K562 (cell line): ENCODE results near the gene LY6G6F. TPM values are rescaled to one million over a fixed set of nuclear protein-coding genes. Genes with fewer than 3 reads are reported as not detected.

ENCODE experiments used
- ATF1 ChIP-seq, 2 experiments: fragments of 450-650 bp in 1 of 2; IDR thresholded peaks; 2 replicates each; pipeline ENCODE4 v1.6.1; 2016; ENCODE audit warnings: missing compliant biosample characterization in 1 of 2, missing genetic modification characterization in 1 of 2
- BRD4 ChIP-seq: fragments of 200-600 bp; sonication (generic); IDR thresholded peaks from 2 replicates; pipeline ENCODE4 v1.6.1; 2017; ENCODE audit warnings: inconsistent platforms
- CREM ChIP-seq: IDR thresholded peaks from 2 replicates; pipeline ENCODE4 v1.6.1; 2014; ENCODE audit warnings: antibody characterized with exemption, low read depth
- ETS2 ChIP-seq: IDR thresholded peaks from 2 replicates; pipeline ENCODE4 v1.6.1; 2016; ENCODE audit warnings: borderline replicate concordance, missing genetic modification characterization, mild to moderate bottlenecking, moderate library complexity, missing compliant biosample characterization; ENCODE audit not compliant: poor library complexity, severe bottlenecking
- ETV1 ChIP-seq: fragments of 450-650 bp; conservative IDR thresholded peaks from 2 replicates; pipeline ENCODE4 v1.6.1; 2016; ENCODE audit warnings: missing genetic modification characterization, control low read depth, low read depth, missing compliant biosample characterization
- ETV5 ChIP-seq: sonication (generic); formaldehyde crosslinking; IDR thresholded peaks from 2 replicates; pipeline ENCODE4 v1.4.0; 2020; ENCODE audit warnings: low read depth, mild to moderate bottlenecking, missing genetic modification reagents
- FOXJ2 ChIP-seq: fragments of 200-800 bp; sonication (Bioruptor generic); IDR thresholded peaks from 2 replicates; pipeline ENCODE4 v1.6.1; 2016; ENCODE audit warnings: missing genetic modification characterization, missing compliant biosample characterization
- GATA2 ChIP-seq: sonication (generic); formaldehyde crosslinking; IDR thresholded peaks from 2 replicates; pipeline ENCODE4 v1.4.0; 2020; ENCODE audit warnings: mild to moderate bottlenecking, missing genetic modification reagents
- HOXB6 ChIP-seq: fragments of 250-450 bp; sonication (Bioruptor Pico); IDR thresholded peaks from 2 replicates; pipeline ENCODE4 v1.5.1; 2022; ENCODE audit warnings: mild to moderate bottlenecking, borderline replicate concordance
- JUNB ChIP-seq: fragments of 450-650 bp; formaldehyde crosslinking; conservative IDR thresholded peaks from 2 replicates; pipeline ENCODE4 v1.4.0; 2020; ENCODE audit warnings: mild to moderate bottlenecking
- MCM7 ChIP-seq, 2 experiments: fragments of 450-650 bp; IDR thresholded peaks; 2 replicates each; pipeline ENCODE4 v1.6.1; 2016 to 2018
- MEIS2 ChIP-seq: fragments of 450-650 bp; IDR thresholded peaks from 2 replicates; pipeline ENCODE4 v1.6.1; 2014; ENCODE audit warnings: mild to moderate bottlenecking; ENCODE audit not compliant: partially characterized antibody
- PPARD ChIP-seq: fragments of 250-450 bp; sonication (Bioruptor Pico); IDR thresholded peaks from 2 replicates; pipeline ENCODE4 v1.8.0; 2022; ENCODE audit warnings: inconsistent platforms, mild to moderate bottlenecking, moderate library complexity
- RB1 ChIP-seq: fragments of 450-650 bp; IDR thresholded peaks from 2 replicates; pipeline ENCODE4 v1.6.1; 2017; ENCODE audit warnings: low read depth, mild to moderate bottlenecking
- SMAD3 ChIP-seq: fragments of 450-650 bp; formaldehyde crosslinking; conservative IDR thresholded peaks from 2 replicates; pipeline ENCODE4 v1.4.0; 2020; ENCODE audit warnings: mild to moderate bottlenecking
- SMAD4 ChIP-seq: fragments of 250-450 bp; sonication (Bioruptor Pico); conservative IDR thresholded peaks from 2 replicates; pipeline ENCODE4 v1.8.0; 2021; ENCODE audit warnings: inconsistent platforms, mild to moderate bottlenecking, moderate library complexity
- SNRNP70 ChIP-seq: fragments of 200-400 bp; formaldehyde crosslinking; optimal IDR thresholded peaks from 2 replicates; pipeline ENCODE3; 2017; ENCODE audit warnings: low read depth, low read length
- ZC3H11A ChIP-seq: IDR thresholded peaks from 2 replicates; pipeline ENCODE4 v1.6.1; 2012; ENCODE audit warnings: low read depth, low read length, improper control_type of control experiment
- ZFP30 ChIP-seq: fragments of 250-450 bp; sonication (Bioruptor Pico); IDR thresholded peaks from 2 replicates; pipeline ENCODE4 v1.8.0; 2022; ENCODE audit warnings: moderate library complexity, mild to moderate bottlenecking, inconsistent platforms, borderline replicate concordance
- ZFP36 ChIP-seq: fragments of 150-350 bp; IDR thresholded peaks from 2 replicates; pipeline ENCODE4 v1.6.1; 2018; ENCODE audit warnings: low read length, low read depth; ENCODE audit not compliant: partially characterized antibody
- ZFPM2 ChIP-seq: fragments of 250-450 bp; sonication (Bioruptor Pico); IDR thresholded peaks from 2 replicates; pipeline ENCODE4 v1.5.1; 2022; ENCODE audit warnings: mild to moderate bottlenecking
- ZNF232 ChIP-seq: sonication (generic); formaldehyde crosslinking; IDR thresholded peaks from 2 replicates; pipeline ENCODE4 v1.8.0; 2022; ENCODE audit warnings: mild to moderate bottlenecking, missing genetic modification reagents
- ZNF408 ChIP-seq: fragments of 250-450 bp; sonication (Bioruptor Pico); IDR thresholded peaks from 2 replicates; pipeline ENCODE4 v1.4.0; 2020; ENCODE audit warnings: low read depth, mild to moderate bottlenecking, moderate library complexity
- ZNF507 ChIP-seq: conservative IDR thresholded peaks from 2 replicates; pipeline ENCODE4 v1.6.1; 2017; ENCODE audit warnings: missing genetic modification characterization, missing compliant biosample characterization
- ZNF551 ChIP-seq: fragments of 250-450 bp; sonication (Bioruptor Pico); IDR thresholded peaks from 2 replicates; pipeline ENCODE4 v1.5.0; 2021; ENCODE audit warnings: mild to moderate bottlenecking, moderate library complexity
- ZNF57 ChIP-seq: fragments of 450-650 bp; formaldehyde crosslinking; IDR thresholded peaks from 2 replicates; pipeline ENCODE4 v1.4.0; 2020; ENCODE audit warnings: mild to moderate bottlenecking, moderate library complexity
- ZNF766 ChIP-seq: fragments of 200-800 bp; sonication (Bioruptor generic); conservative IDR thresholded peaks from 2 replicates; pipeline ENCODE4 v1.6.1; 2016; ENCODE audit warnings: missing genetic modification characterization, missing compliant biosample characterization
- polyA plus RNA-seq, 8 experiments: library from polyadenylated mRNA; depleted of rRNA in 4 of 8; stranded (reverse) in 5 of 8; unstranded in 3 of 8; fragments of >200 nt; fragmentation: Nextera tagmentation in 2 of 8; fragmentation: Illumina TruSeq in 1 of 8; extraction: Ambion mirVana in 2 of 8; extraction: Trizol in 1 of 8; gene quantifications; 2 replicates each; pipeline versions ENCODE4 v1.2.1 to v1.2.3, GENCODE V29; 2011 to 2014; ENCODE audit warnings: inconsistent platforms in 1 of 8, missing spikeins in 1 of 8
- total RNA-seq, 7 experiments: library from RNA; depleted of rRNA in 6 of 7; stranded (reverse); fragments of >200 nt in 6 of 7; fragmentation: Illumina TruSeq in 2 of 7; extraction: Trizol in 2 of 7; gene quantifications; 2 replicates each; pipeline versions ENCODE4 v1.2.1 to v1.2.3, GENCODE V29; 2011 to 2021; ENCODE audit warnings: low replicate concordance in 1 of 7
- TF ChIP-seq, protein P1 (sequence below): fragments of 250-450 bp; sonication (Bioruptor Pico); IDR thresholded peaks from 2 replicates; pipeline ENCODE4 v1.9.0; 2021; ENCODE audit warnings: mild to moderate bottlenecking, inconsistent platforms

LY6G6F gene
- total and polyA plus RNA-seq, 9 of the 15 experiments (the other 6 are each of a cell fraction or from before 2014, with no cell fraction given), result 0.14 to 0.50 (median 0.28) TPM; not detected in 2

DNA sequence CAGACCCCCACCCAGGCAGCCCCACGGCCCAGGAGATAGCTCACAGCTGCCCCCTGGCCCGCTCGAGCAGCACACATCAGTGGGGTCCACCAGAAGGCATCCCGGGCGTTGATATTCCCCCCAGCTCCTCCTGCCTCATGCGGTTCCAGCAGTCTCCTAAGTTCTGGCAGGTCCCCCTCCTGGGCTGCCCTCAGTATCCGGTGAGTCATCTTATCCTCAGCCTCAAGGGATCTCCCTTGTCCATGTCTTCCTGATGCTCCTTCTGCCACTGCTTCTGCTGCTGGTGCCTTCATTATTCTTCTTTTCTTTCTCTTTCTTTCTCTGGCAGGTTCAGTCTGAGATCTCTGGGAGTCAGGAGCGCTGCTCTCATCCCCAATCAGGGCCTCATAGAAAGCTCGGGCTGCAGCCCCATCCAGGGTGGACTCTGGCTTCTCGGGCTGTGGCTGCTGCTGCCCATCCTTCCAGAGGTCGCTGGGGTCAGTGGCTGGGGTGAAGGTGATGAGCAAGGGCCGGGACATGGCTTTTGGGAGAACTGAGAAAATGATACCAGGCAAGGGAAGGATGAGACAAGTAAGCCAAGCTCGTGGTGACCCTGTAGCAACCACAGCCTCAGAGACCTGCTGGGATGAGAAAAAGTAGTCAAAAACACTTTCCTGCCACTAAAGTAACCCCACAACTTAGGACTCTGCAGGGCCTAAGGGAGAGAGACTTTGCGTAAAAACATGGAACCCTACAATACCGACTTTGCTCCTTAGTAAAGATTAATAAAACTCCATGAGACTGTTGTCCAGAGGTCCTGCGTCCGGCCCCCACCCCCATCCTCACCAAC, 42.5 kb upstream of the LY6G6F start (continued):
- no peak for TF ChIP-seq ZNF232 (CRISPR knock-in tag)
- TF ChIP-seq, protein P1, sequence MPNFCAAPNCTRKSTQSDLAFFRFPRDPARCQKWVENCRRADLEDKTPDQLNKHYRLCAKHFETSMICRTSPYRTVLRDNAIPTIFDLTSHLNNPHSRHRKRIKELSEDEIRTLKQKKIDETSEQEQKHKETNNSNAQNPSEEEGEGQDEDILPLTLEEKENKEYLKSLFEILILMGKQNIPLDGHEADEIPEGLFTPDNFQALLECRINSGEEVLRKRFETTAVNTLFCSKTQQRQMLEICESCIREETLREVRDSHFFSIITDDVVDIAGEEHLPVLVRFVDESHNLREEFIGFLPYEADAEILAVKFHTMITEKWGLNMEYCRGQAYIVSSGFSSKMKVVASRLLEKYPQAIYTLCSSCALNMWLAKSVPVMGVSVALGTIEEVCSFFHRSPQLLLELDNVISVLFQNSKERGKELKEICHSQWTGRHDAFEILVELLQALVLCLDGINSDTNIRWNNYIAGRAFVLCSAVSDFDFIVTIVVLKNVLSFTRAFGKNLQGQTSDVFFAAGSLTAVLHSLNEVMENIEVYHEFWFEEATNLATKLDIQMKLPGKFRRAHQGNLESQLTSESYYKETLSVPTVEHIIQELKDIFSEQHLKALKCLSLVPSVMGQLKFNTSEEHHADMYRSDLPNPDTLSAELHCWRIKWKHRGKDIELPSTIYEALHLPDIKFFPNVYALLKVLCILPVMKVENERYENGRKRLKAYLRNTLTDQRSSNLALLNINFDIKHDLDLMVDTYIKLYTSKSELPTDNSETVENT (CRISPR knock-in tag), result peak; percentile 85; the same call in 1 of the 2 replicates
- TF ChIP-seq ATF1 (CRISPR knock-in tag; IDR thresholded peaks at IDR 0.05), result no peak
- no peak for TF ChIP-seq ATF1 (tag; IDR thresholded peaks at IDR 0.05)
- peak; percentile 94 for TF ChIP-seq ETV1
- TF ChIP-seq PPARD, result no peak
- no peak for TF ChIP-seq BRD4
- peak; percentile 98 for TF ChIP-seq ETV5
- no peak for TF ChIP-seq ZNF551 (CRISPR knock-in tag)
- peak; percentile 71 for TF ChIP-seq JUNB (CRISPR knock-in tag)
- TF ChIP-seq ZNF766 (CRISPR knock-in tag), result no peak
- TF ChIP-seq MEIS2, result no peak
- TF ChIP-seq HOXB6 (CRISPR knock-in tag), result no peak
- TF ChIP-seq SNRNP70, result no peak
- TF ChIP-seq MCM7 (IDR thresholded peaks at IDR 0.05), result no peak
- 0 out of 2 replicates have a peak, but pooled peaks have one; percentile 11 for TF ChIP-seq ZFPM2 (CRISPR knock-in tag)
- 0 out of 2 replicates have a peak, but pooled peaks have one; percentile 4 for TF ChIP-seq ZNF408 (CRISPR knock-in tag)
- TF ChIP-seq ZNF507, result no peak
- TF ChIP-seq ZC3H11A, result no peak
- TF ChIP-seq ZFP36, result no peak
- peak; percentile 5; the same call in 1 of the 2 replicates for TF ChIP-seq GATA2 (CRISPR knock-in tag)
- TF ChIP-seq SMAD4 (CRISPR knock-in tag), result no peak; the same call in none of the 2 replicates
- TF ChIP-seq FOXJ2 (tag), result no peak
- TF ChIP-seq ZFP30 (CRISPR knock-in tag), result no peak
- no peak; the same call in 1 of the 2 replicates for TF ChIP-seq ZNF57 (CRISPR knock-in tag)
- no peak for TF ChIP-seq CREM
- TF ChIP-seq ETS2 (tag), result no peak
- no peak for TF ChIP-seq RB1
- no peak for TF ChIP-seq SMAD3 (CRISPR knock-in tag)
